A549 (cell line): ENCODE data around the gene SPP2.

Experiments
- CHD2 ChIP-seq: fragments of 150-350 bp; IDR thresholded peaks from 2 replicates; pipeline ENCODE4 v1.6.1; 2014; ENCODE audit warnings: low read length; ENCODE audit not compliant: partially characterized antibody
- EHMT2 ChIP-seq: fragments of 200-600 bp; sonication (generic); IDR thresholded peaks from 2 replicates; pipeline ENCODE4 v1.6.1; 2016; ENCODE audit warnings: antibody characterized with exemption, low read depth, mild to moderate bottlenecking, moderate library complexity
- POLR2AphosphoS2 ChIP-seq: conservative IDR thresholded peaks from 2 replicates; pipeline ENCODE4 v1.6.1; 2012; ENCODE audit warnings: low read length, improper control_type of control experiment, inconsistent platforms
- RNF2 ChIP-seq: fragments of 200-600 bp; sonication (generic); IDR thresholded peaks from 2 replicates; pipeline ENCODE4 v1.6.1; 2016; ENCODE audit warnings: low read depth, mild to moderate bottlenecking, antibody characterized with exemption, moderate library complexity, borderline replicate concordance
- SMC3 ChIP-seq: fragments of >200 bp; sonication (Bioruptor Twin); formaldehyde crosslinking; IDR thresholded peaks from 3 replicates; pipeline ENCODE4 v1.6.1; 2018; ENCODE audit warnings: inconsistent platforms
- TP53 ChIP-seq: fragments of 250-450 bp; sonication (Bioruptor Pico); IDR thresholded peaks from 2 replicates; pipeline ENCODE4 v1.5.0; 2021; ENCODE audit warnings: mild to moderate bottlenecking, moderate library complexity
- TF ChIP-seq, protein P1 (sequence below): fragments of >200 bp; sonication (Bioruptor Twin); formaldehyde crosslinking; IDR thresholded peaks from 3 replicates; pipeline ENCODE4 v1.5.1; 2016
- TF ChIP-seq, protein P2 (sequence below): fragments of 200-600 bp; sonication (generic); IDR thresholded peaks from 2 replicates; pipeline ENCODE4 v1.6.1; 2016; ENCODE audit warnings: antibody characterized with exemption, mild to moderate bottlenecking, moderate library complexity
- TF ChIP-seq, protein P3 (sequence below): IDR thresholded peaks from 2 replicates; pipeline ENCODE4 v1.6.1; 2012

DNA sequence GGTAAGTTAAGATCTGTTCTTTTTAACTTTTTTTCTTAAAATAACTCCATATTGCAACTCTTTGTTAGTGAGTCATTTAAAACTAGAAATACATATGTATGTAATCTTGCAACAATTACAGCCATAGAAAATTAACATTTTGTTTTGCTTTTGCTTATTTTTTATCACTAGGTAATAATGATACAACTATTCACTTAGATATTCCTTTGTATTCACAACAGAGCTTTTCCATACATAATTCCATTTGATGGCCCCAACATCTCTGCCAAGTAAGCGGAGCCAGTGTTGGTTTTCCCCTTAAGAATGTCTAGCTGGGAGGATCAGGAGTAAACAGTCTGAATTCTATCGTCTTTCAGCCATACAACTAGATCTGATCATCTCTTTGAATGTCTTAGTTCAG lies 16.1 kb downstream of the SPP2 start:
- TF ChIP-seq, protein P1, sequence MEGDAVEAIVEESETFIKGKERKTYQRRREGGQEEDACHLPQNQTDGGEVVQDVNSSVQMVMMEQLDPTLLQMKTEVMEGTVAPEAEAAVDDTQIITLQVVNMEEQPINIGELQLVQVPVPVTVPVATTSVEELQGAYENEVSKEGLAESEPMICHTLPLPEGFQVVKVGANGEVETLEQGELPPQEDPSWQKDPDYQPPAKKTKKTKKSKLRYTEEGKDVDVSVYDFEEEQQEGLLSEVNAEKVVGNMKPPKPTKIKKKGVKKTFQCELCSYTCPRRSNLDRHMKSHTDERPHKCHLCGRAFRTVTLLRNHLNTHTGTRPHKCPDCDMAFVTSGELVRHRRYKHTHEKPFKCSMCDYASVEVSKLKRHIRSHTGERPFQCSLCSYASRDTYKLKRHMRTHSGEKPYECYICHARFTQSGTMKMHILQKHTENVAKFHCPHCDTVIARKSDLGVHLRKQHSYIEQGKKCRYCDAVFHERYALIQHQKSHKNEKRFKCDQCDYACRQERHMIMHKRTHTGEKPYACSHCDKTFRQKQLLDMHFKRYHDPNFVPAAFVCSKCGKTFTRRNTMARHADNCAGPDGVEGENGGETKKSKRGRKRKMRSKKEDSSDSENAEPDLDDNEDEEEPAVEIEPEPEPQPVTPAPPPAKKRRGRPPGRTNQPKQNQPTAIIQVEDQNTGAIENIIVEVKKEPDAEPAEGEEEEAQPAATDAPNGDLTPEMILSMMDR: no peak
- TF ChIP-seq CHD2: no peak
- TF ChIP-seq SMC3: no peak
- TF ChIP-seq RNF2: no peak
- TF ChIP-seq, protein P2, sequence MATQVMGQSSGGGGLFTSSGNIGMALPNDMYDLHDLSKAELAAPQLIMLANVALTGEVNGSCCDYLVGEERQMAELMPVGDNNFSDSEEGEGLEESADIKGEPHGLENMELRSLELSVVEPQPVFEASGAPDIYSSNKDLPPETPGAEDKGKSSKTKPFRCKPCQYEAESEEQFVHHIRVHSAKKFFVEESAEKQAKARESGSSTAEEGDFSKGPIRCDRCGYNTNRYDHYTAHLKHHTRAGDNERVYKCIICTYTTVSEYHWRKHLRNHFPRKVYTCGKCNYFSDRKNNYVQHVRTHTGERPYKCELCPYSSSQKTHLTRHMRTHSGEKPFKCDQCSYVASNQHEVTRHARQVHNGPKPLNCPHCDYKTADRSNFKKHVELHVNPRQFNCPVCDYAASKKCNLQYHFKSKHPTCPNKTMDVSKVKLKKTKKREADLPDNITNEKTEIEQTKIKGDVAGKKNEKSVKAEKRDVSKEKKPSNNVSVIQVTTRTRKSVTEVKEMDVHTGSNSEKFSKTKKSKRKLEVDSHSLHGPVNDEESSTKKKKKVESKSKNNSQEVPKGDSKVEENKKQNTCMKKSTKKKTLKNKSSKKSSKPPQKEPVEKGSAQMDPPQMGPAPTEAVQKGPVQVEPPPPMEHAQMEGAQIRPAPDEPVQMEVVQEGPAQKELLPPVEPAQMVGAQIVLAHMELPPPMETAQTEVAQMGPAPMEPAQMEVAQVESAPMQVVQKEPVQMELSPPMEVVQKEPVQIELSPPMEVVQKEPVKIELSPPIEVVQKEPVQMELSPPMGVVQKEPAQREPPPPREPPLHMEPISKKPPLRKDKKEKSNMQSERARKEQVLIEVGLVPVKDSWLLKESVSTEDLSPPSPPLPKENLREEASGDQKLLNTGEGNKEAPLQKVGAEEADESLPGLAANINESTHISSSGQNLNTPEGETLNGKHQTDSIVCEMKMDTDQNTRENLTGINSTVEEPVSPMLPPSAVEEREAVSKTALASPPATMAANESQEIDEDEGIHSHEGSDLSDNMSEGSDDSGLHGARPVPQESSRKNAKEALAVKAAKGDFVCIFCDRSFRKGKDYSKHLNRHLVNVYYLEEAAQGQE: no peak
- TF ChIP-seq, protein P3, sequence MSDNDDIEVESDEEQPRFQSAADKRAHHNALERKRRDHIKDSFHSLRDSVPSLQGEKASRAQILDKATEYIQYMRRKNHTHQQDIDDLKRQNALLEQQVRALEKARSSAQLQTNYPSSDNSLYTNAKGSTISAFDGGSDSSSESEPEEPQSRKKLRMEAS: no peak
- no peak for TF ChIP-seq POLR2AphosphoS2
- no peak for TF ChIP-seq TP53 (CRISPR knock-in tag)
- no peak for TF ChIP-seq EHMT2
